ENCODE results near the gene IPO4. TPM values are rescaled to one million over a fixed set of nuclear protein-coding genes. Genes with fewer than 3 reads are reported as not detected.
A peak's percentile ranks its signal among the peaks of the same experiment; 100 is the strongest.

The IPO4 gene
- total and polyA plus RNA-seq, 5 donors, result 4.1 to 22.5 (median 11.7) TPM

DNA sequence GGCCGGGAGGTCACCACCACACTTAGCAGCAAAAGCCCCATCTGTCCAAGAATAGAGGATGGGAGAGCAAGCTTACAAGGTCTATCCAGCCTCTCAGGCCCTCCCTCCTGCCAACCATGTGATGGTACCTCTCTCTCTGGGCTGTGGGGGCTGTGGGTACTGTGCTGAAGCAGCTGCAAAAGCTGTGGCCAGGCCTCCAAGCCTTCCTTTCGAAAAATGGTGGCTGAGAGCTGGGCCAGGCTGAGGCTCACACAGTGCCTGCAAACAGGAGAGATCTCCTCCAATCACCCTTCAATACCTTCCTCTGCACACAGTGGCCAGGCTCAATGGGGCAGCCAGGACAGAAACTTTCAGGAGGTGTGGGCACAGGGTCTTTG lies 1.1 kb downstream of the IPO4 start:
- Histone ChIP-seq H3K9me3 (ENCODE audit: control insufficient read depth, low read length) (no peaks in the 10 kb centered on the region), H3K27me3 (ENCODE audit: control insufficient read depth, insufficient read depth) (no peaks in the 10 kb centered on the region), H3K4me3 (ENCODE audit: low read length) (no peak overlapping the region), H3K27ac (ENCODE audit: low read length) (no peak overlapping the region), H3K4me1 (ENCODE audit: control insufficient read depth, insufficient read depth, low read length) (no peaks in the 10 kb centered on the region)
- intact Hi-C loops (cut with DNase I), result no loop called here
- peak in 2 of 3 donors; percentile 33 to 43 for DNase-seq
- 81% methylated on average over 2 of the region's 2 CpGs for WGBS
- no peak for ATAC-seq

DNA sequence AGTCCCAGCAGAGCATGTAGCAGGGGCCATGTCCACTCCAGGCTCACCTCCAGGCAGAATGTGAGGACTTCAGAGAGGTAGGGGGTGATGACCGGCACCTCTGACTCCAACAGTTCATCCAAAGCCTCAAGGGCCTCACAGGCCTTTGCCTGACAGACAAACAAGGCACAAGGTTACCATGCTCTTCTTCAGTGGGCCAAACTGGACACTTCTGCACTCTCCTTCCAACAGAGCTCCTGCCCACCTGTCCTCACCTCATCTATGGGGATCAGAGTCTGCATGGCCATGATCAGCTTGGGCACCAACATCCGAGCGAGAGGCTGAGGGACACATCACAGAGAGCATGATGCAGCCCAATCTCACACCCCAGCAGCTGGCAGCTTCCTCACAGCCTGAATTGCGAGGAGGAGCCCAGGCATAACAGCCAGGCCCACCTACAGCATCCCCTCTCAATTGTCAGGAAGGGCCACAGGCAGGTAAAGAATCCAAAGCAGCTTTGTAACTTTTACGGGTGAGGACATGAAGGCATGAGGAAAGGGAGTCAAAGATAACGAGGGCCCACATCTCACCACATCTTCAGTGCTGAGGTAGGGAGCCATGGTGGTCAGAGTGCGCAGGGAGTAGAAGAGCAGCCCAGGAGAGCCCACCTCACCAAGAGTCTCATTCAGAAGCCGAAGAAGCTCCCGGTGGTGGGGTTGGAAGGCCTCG lies 1.6 kb downstream of the IPO4 start:
- Histone ChIP-seq H3K27ac (ENCODE audit: low read length) (no peak overlapping the region), H3K4me1 (ENCODE audit: control insufficient read depth, insufficient read depth, low read length) (no peaks in the 10 kb centered on the region), H3K4me3 (ENCODE audit: low read length) (no peak overlapping the region), H3K9me3 (ENCODE audit: control insufficient read depth, low read length) (no peaks in the 10 kb centered on the region), H3K27me3 (ENCODE audit: control insufficient read depth, insufficient read depth) (no peaks in the 10 kb centered on the region)
- ATAC-seq (no peak), DNase-seq (peak in 1 of 3 donors; percentile 26)
- 94% methylated on average over 10 of the region's 10 CpGs for WGBS
- intact Hi-C loops (cut with DNase I), result no loop called here

DNA sequence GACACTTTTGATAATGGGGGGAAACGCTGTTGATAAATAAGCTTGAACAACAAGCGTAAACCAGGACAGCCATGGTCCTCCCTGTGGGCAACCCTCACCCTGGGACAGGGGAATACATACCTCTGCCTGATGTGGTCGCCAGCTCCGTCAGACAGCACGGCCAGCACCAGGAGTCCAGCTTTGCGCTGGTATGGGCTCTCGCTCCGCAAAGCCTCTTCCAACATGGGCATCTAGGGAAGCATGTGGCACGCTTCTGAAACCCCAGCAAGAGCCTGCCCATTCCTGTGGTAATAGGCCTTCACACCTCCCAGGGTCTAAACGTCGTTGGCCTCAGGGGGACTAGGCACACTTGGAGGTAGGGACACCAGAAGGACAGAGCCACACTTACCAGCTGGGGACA lies 2.9 kb downstream of the IPO4 start:
- Histone ChIP-seq H3K27ac (ENCODE audit: low read length) (no peak overlapping the region), H3K27me3 (ENCODE audit: control insufficient read depth, insufficient read depth) (no peaks in the 10 kb centered on the region), H3K4me1 (ENCODE audit: control insufficient read depth, insufficient read depth, low read length) (no peaks in the 10 kb centered on the region), H3K9me3 (ENCODE audit: control insufficient read depth, low read length) (no peaks in the 10 kb centered on the region), H3K4me3 (ENCODE audit: low read length) (no peak overlapping the region)
- 94% methylated on average over 11 of the region's 11 CpGs for WGBS
- ATAC-seq, result no peak
- DNase-seq, result peak in 2 of 3 donors; percentile 5 to 33
- intact Hi-C loops (cut with DNase I), result no loop called here

DNA sequence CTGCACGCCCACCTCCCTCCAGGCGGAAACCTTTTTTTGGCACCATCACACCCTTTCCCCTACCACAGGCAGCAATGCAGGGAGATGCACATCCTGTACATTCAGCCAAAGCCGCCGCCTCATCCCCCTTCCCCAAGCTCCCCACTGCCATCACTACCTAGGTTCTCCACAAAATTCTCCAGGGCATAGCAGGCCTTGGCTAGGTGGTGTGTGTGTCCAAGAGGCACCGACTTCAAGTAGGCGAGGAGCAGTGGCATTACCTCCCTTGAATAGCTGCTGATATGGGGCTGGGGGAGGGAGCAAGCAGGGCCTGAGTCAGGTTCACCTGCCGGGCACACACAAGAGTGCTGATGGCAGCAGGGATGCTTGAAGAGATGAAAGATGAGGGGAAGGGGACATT lies 3.6 kb downstream of the IPO4 start:
- Histone ChIP-seq H3K27me3 (ENCODE audit: control insufficient read depth, insufficient read depth) (no peaks in the 10 kb centered on the region), H3K9me3 (ENCODE audit: control insufficient read depth, low read length) (no peaks in the 10 kb centered on the region), H3K4me3 (ENCODE audit: low read length) (no peak overlapping the region), H3K4me1 (ENCODE audit: control insufficient read depth, insufficient read depth, low read length) (no peaks in the 10 kb centered on the region), H3K27ac (ENCODE audit: low read length) (no peak overlapping the region)
- intact Hi-C loops (cut with DNase I), result no loop called here
- peak in 1 of 3 donors; percentile 24 for DNase-seq
- ATAC-seq, result no peak
- WGBS, result 96% methylated on average over 7 of the region's 7 CpGs

DNA sequence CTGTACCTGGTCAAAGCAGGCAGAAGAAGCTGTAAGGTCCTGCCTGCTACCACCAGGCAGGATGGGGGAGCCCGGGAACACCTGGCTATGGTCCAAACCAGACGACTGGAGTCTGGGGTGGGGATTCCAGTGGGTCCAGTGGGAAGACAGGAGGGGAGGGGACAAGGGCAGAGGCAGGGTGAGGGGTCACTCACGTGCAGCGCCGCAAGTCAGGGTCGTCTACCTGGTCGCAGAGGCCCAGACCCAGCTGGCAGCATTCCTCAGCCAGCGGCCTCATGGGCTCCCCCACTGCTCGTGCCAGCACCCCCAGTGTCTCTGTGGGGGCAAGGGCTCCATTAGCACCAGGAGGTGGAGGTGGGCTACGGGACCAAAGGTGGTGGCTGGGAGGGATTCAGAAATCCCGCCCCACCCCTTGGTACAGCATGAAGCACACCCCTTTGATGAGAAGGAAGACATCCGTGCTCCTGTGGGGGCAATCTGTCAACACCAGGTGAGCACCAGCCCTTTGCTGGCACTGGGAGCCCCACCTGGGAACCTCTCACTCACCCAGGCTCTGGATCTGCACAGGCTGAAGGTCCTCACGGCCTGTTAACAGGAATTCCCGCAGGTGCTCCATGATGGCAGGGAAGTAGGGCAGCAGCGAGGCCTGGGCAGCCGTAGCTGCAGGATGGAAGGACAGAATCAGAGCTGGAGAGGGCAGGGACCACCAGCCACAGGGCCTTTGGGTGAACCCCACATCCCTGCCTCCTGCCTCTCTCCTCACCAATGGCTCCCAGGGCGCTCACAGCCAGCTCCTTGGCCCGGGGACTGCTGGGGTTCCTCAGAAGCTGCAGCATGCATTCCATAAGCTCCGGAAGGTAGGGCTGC lies 4.3 kb downstream of the IPO4 start:
- H3K9me3 ChIP-seq (ENCODE audit: control insufficient read depth, low read length), result no peaks in the 10 kb centered on the region
- H3K4me3 ChIP-seq (ENCODE audit: low read length), result no peak overlapping the region
- H3K27ac ChIP-seq (ENCODE audit: low read length), result no peak overlapping the region
- H3K27me3 ChIP-seq (ENCODE audit: control insufficient read depth, insufficient read depth), result no peaks in the 10 kb centered on the region
- intact Hi-C loops (cut with DNase I), result no loop called here
- H3K4me1 ChIP-seq (ENCODE audit: control insufficient read depth, insufficient read depth, low read length), result no peaks in the 10 kb centered on the region
- 88% methylated on average over 19 of the region's 19 CpGs for WGBS
- ATAC-seq (no peak), DNase-seq (peak in 2 of 3 donors; percentile 35 to 53)

DNA sequence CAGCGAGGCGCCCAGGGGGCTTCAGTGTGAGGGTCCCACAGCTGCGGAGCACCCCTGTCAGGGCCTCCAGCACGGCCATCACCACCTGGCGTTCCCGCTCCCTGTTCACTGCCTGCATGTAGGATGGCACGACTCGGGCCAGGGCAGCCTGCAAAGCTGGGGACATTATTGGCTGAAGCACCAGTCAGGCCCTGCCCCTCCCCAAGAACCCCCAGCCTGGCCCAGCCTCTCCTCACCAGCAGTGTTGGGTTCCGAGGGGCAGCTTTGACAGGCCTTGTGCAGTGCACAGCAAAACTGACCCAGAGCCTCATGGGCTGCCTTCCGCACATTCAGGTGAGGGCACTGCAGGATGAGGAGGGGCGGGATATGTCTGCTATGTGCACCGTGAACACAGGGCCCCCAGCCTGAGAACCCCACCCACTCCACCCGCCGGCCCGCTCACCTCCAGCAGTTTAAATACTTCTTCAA lies 5.6 kb downstream of the IPO4 start:
- Histone ChIP-seq H3K4me1 (ENCODE audit: control insufficient read depth, insufficient read depth, low read length) (no peaks in the 10 kb centered on the region), H3K9me3 (ENCODE audit: control insufficient read depth, low read length) (no peaks in the 10 kb centered on the region), H3K4me3 (ENCODE audit: low read length) (no peak overlapping the region), H3K27ac (ENCODE audit: low read length) (no peak overlapping the region), H3K27me3 (ENCODE audit: control insufficient read depth, insufficient read depth) (no peaks in the 10 kb centered on the region)
- WGBS, result 93% methylated on average over 15 of the region's 15 CpGs
- ATAC-seq (no peak), DNase-seq (peak in 2 of 3 donors; percentile 42 to 52)
- intact Hi-C loops (cut with DNase I), result no loop called here

DNA sequence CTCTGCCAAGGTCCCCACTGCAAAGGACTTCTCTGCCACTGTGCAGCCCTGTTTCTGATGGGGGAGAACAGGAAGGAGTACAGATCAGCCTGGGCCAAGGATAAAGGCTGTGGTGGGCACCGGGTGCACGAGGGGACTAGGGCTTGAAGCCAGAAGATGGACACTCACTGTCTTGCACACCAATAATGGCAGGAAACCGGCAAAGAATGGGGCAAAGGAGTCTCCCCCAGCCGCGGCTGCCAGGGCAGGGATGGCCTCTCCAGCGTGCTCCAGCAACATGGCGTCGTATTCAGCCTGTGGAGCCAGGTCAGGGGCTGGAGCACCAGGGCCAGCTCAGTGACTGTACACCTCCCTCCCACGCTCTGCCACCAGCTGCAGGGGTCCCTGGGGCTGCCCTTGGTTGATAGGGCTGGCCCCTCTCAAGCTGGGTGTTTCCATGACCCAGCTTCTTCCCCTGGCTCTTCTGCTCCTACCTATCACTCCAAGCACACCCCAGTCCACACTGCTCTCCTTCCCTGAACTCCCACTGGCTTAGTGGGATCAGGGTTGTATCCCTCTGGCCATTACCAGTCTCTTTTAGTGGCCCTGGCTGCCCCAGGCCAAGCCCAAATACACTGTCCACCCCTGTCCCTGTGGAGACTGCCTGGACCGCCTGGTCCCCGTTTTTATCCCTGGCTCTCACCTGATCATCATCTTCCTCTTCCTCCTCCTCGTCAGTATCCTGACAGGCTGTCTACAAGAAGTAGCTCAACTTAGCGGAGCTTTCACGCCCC lies 6.3 kb downstream of the IPO4 start:
- no peak overlapping the region for H3K27ac ChIP-seq (ENCODE audit: low read length)
- H3K27me3 ChIP-seq (ENCODE audit: control insufficient read depth, insufficient read depth), result no peaks in the 10 kb centered on the region
- intact Hi-C loops (cut with DNase I), result no loop called here
- no peaks in the 10 kb centered on the region for H3K4me1 ChIP-seq (ENCODE audit: control insufficient read depth, insufficient read depth, low read length)
- DNase-seq (peak in 2 of 3 donors; percentile 11 to 40), ATAC-seq (no peak)
- WGBS, result 84% methylated on average over 14 of the region's 14 CpGs
- no peak overlapping the region for H3K4me3 ChIP-seq (ENCODE audit: low read length)
- H3K9me3 ChIP-seq (ENCODE audit: control insufficient read depth, low read length), result no peaks in the 10 kb centered on the region

DNA sequence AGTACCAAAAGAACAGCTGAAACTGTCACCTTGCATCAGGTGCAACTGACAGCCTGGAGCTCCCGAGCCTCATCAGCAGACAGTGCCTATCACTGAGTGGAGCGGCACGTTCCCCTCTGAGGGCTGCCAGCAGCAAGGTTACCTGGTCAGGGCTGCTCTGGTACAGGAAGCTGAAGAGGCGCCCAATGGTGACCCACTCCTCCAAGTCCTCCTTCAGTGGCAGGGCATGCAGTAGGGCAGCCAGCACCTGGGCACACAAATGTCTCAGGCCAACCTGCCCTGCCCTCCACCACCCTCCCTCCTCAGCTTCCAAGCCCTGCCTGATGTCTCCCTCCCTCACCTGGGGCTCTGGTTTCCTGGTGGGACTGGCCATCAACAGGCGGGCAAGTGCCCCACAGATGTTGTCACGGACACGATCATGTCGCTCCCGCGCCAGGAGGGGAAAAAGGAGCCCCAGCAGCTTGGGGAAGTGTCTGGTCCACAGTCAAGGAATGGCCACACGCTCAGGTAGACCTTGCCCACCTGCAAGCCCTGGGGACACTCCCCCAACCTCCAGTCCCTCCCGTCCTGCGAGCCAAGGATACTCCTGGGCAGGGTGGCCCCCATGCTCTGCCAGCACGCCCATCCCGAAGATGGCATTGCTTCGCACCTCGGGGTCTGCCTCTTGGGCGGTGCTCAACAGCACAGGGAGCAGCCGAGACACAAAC lies 7.1 kb downstream of the IPO4 start:
- no peaks in the 10 kb centered on the region for H3K4me1 ChIP-seq (ENCODE audit: control insufficient read depth, insufficient read depth, low read length)
- no peak overlapping the region for H3K4me3 ChIP-seq (ENCODE audit: low read length)
- 88% methylated on average over 19 of the region's 19 CpGs for WGBS
- H3K27me3 ChIP-seq (ENCODE audit: control insufficient read depth, insufficient read depth), result no peaks in the 10 kb centered on the region
- no peaks in the 10 kb centered on the region for H3K9me3 ChIP-seq (ENCODE audit: control insufficient read depth, low read length)
- DNase-seq (peak in 2 of 3 donors; percentile 49 to 50), ATAC-seq (no peak)
- intact Hi-C loops (cut with DNase I), result no loop called here
- H3K27ac ChIP-seq (ENCODE audit: low read length), result no peak overlapping the region

DNA sequence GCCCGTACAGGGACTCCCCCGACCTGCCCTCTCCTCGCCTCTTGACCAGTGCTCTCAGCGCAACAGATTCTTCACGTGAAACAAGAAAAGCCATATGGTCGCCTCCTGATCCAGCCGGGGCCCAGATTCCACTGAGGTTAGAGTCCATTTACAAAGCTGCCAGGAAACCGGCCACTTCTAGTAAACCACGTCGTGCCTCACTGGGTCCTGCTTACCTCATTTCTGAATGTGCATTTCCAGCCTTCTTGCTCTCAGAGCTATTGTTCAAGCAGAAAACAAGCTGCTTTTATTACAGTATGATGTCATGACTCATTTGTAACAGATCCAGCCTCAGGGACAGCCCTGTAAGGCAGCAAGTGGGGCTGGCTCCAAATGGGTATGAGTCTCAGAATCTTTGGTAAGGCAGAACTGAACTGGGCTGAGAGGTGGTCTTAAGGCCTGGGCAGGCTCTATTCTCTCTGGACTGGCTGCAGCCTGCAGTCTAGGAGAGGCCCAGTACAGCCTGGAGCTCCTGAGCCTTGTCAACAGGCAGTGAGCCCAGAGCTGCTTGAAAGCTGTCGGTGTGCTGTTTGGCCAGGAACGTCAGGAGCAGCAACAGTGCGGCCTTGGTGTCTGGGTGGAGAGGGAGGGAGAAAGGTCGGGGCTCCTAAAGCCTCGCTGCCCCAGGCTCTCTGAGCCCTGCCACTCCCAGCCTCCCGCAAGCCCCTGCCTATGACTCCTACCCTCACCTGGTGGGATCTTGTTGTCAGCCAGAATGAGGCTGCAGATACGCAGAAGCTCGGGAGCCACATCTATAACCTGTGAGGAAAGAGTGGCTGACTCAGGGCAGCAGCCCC lies 8.4 kb downstream of the IPO4 start:
- no peaks in the 10 kb centered on the region for H3K27me3 ChIP-seq (ENCODE audit: control insufficient read depth, insufficient read depth)
- ATAC-seq, result peak in 1 of 2 donors; percentile 15
- H3K4me3 ChIP-seq (ENCODE audit: low read length), result no peak overlapping the region
- peak overlapping the region; percentile 43 for H3K27ac ChIP-seq (ENCODE audit: low read length)
- no peaks in the 10 kb centered on the region for H3K4me1 ChIP-seq (ENCODE audit: control insufficient read depth, insufficient read depth, low read length)
- no peaks in the 10 kb centered on the region for H3K9me3 ChIP-seq (ENCODE audit: control insufficient read depth, low read length)
- WGBS, result 76% methylated on average over 18 of the region's 18 CpGs
- peak in 1 of 3 donors; percentile 37 for DNase-seq
- intact Hi-C loops (cut with DNase I), result no loop called here
